GM18951 (cell line): Measurements from ENCODE around the gene LRP5.

ENCODE experiments used
- POLR2A ChIP-seq: IDR thresholded peaks from 4 replicates; pipeline ENCODE4 v1.6.1; 2011; ENCODE audit warnings: mild to moderate bottlenecking; ENCODE audit not compliant: insufficient read length, insufficient read depth; ENCODE audit errors: extremely low read depth
- in situ Hi-C: fragments of 300-500 bp; cut with MboI; formaldehyde crosslinking; loops from one replicate; pipeline ENCODE4 v1.12.0; 2022; ENCODE audit warnings: low sequenced_read_pairs, mixed read lengths, inconsistent platforms; ENCODE audit not compliant: unreplicated experiment

The LRP5 gene

GRCh38 chr11:68373189-68373814 is 60.9 kb downstream of the LRP5 start:
- TF ChIP-seq POLR2A = no peak
- in situ Hi-C loops = no loop called here

GRCh38 chr11:68373815-68374501 is 61.6 kb downstream of the LRP5 start:
- in situ Hi-C loops = no loop called here

GRCh38 chr11:68374531-68374930 is 62.1 kb downstream of the LRP5 start:
- no peak for TF ChIP-seq POLR2A
- in situ Hi-C loops = no loop called here

More at GRCh38 chr11:68373815-68374501, 61.6 kb downstream of the LRP5 start:
- TF ChIP-seq POLR2A = no peak

- in situ Hi-C loops = no loop called here
- no peak for TF ChIP-seq POLR2A
Measured at GRCh38 chr11:68375337-68375736, 62.9 kb downstream of the LRP5 start.

- TF ChIP-seq POLR2A = no peak
- in situ Hi-C loops = no loop called here
Measured at GRCh38 chr11:68375766-68376165, 63.4 kb downstream of the LRP5 start.

GRCh38 chr11:68377389-68377795 is 65.0 kb downstream of the LRP5 start:
- in situ Hi-C loops = no loop called here
- TF ChIP-seq POLR2A = no peak

- in situ Hi-C loops = no loop called here
- no peak for TF ChIP-seq POLR2A
Measured at GRCh38 chr11:68379206-68379605, 66.8 kb downstream of the LRP5 start.

GRCh38 chr11:68380786-68381622 is 68.6 kb downstream of the LRP5 start:
- TF ChIP-seq POLR2A = no peak
- in situ Hi-C loops = loop anchor here (5.0 kb wide), 1 partner anchor 79 kb away; no protein-coding TSS in a partner anchor

- in situ Hi-C loops = loop anchor here (5.0 kb wide), 1 partner anchor 79 kb away; no protein-coding TSS in a partner anchor
- TF ChIP-seq POLR2A = no peak
Measured at GRCh38 chr11:68381716-68382115, 69.3 kb downstream of the LRP5 start.

- in situ Hi-C loops = loop anchor here (5.0 kb wide), 1 partner anchor 80 kb away; no protein-coding TSS in a partner anchor
- TF ChIP-seq POLR2A = no peak
Measured at GRCh38 chr11:68382358-68382998, 70.1 kb downstream of the LRP5 start.

GRCh38 chr11:68383976-68384501 is 71.6 kb downstream of the LRP5 start:
- in situ Hi-C loops = loop anchor here (5.0 kb wide), 1 partner anchor 82 kb away; no protein-coding TSS in a partner anchor
- TF ChIP-seq POLR2A = no peak

GRCh38 chr11:68384530-68385081 is 72.2 kb downstream of the LRP5 start:
- in situ Hi-C loops = loop anchor here (5.0 kb wide), 1 partner anchor 82 kb away; no protein-coding TSS in a partner anchor
- TF ChIP-seq POLR2A = no peak

GRCh38 chr11:68385128-68385527 is 72.7 kb downstream of the LRP5 start:
- in situ Hi-C loops = no loop called here
- no peak for TF ChIP-seq POLR2A
